Esophagus squamous epithelium (tissue), 5 donors: ENCODE results near the gene FUT9. TPM values are rescaled to one million over a fixed set of nuclear protein-coding genes. Genes with fewer than 3 reads are reported as not detected.

Source experiments
- DNase-seq: peaks from one replicate; lab custom pipeline; 2025; lab: John Stamatoyannopoulos, UW
- H3K27ac ChIP-seq, 4 donors: fragments of 200-600 bp; sonication (generic); one replicate each; pipeline ENCODE4 v1.5.1; 2016 to 2019; ENCODE audit warnings: mild to moderate bottlenecking in 1 of 4
- H3K27me3 ChIP-seq, 4 donors: fragments of 200-600 bp; sonication (generic); 1 replicate in 3 of 4; 2 replicates in 1 of 4; pipeline versions ENCODE4 v1.5.1 to v1.6.0; 2017 to 2021; ENCODE audit warnings: antibody characterized with exemption in 1 of 4
- H3K36me3 ChIP-seq, 3 donors: fragments of 200-600 bp; sonication (generic); one replicate each; pipeline ENCODE4 v1.5.1; 2016 to 2019
- H3K4me1 ChIP-seq, 3 donors: fragments of 200-600 bp; sonication (generic); one replicate each; pipeline ENCODE4 v1.5.1; 2017 to 2019
- H3K4me3 ChIP-seq, 4 donors: fragments of 200-600 bp; sonication (generic); 1 replicate in 3 of 4; 2 replicates in 1 of 4; pipeline ENCODE4 v1.5.1; 2016 to 2019; ENCODE audit warnings: mild to moderate bottlenecking in 2 of 4, moderate library complexity in 1 of 4
- H3K9me3 ChIP-seq, 3 donors: fragments of 200-600 bp; sonication (generic); one replicate each; pipeline ENCODE4 v1.5.1; 2016 to 2019
- CTCF ChIP-seq, 6 experiments: fragments of 450-650 bp in 4 of 6; fragments of 200-600 bp in 2 of 6; sonication (generic) in 2 of 6; IDR thresholded peaks; one replicate each; pipeline ENCODE4 v1.5.1; 2016 to 2019; ENCODE audit warnings: antibody characterized with exemption in 6 of 6, mild to moderate bottlenecking in 4 of 6, moderate library complexity in 4 of 6
- POLR2A ChIP-seq, 4 donors: fragments of 450-650 bp; IDR thresholded peaks; one replicate each; pipeline ENCODE4 v1.6.1; 2017; ENCODE audit warnings: antibody characterized with exemption in 4 of 4, mild to moderate bottlenecking in 4 of 4, moderate library complexity in 3 of 4
- WGBS, 2 donors: methylation state at CpG; one replicate each; pipeline ENCODE4 v1.1.5; 2018; 5-methylcytosine and 5-hydroxymethylcytosine counted together
- intact Hi-C: fragments of 100-400 bp; cut with DNase I; formaldehyde crosslinking; loops from one replicate; pipeline ENCODE4 v1.15.0; 2022
- total RNA-seq, 4 donors: library from RNA; depleted of rRNA; stranded (reverse); fragments of >200 nt; gene quantifications; one replicate each; pipeline ENCODE4 v1.1.0, GENCODE V29; 2016
- donor health status: DM: yes; HTN: yes; CAD: no.

Gene FUT9
- total RNA-seq, 4 donors from 2014 or later = not detected

- 6 to 10% methylated on average over 1 of the region's 1 CpG for WGBS, 2 donors
- no peak for DNase-seq
Observed at GRCh38 chr6:96194675-96195074, 178.9 kb downstream of the FUT9 start.

GRCh38 chr6:96195272-96195671 lies 179.5 kb downstream of the FUT9 start:
- Histone ChIP-seq H3K27ac (no peak overlapping the region), H3K36me3 (no peaks in the 10 kb centered on the region), H3K27me3 (no peaks in the 10 kb centered on the region), H3K9me3 (no peaks in the 10 kb centered on the region), H3K4me1 (no peaks in the 10 kb centered on the region), H3K4me3 (no peak overlapping the region)
- no peak for DNase-seq
- intact Hi-C loops = no loop called here
- TF ChIP-seq CTCF (IDR thresholded peaks at IDR 0.05) (no peak), POLR2A (IDR thresholded peaks at IDR 0.05) (no peak)
- 72 to 80% methylated on average over 3 of the region's 3 CpGs for WGBS, 2 donors

More at GRCh38 chr6:96194675-96195074, 178.9 kb downstream of the FUT9 start:
- no peak for TF ChIP-seq POLR2A (IDR thresholded peaks at IDR 0.05)
- no peak for TF ChIP-seq CTCF (IDR thresholded peaks at IDR 0.05)
- H3K4me3 ChIP-seq = no peak overlapping the region
- no peaks in the 10 kb centered on the region for H3K36me3 ChIP-seq
- intact Hi-C loops = no loop called here
- H3K4me1 ChIP-seq = no peaks in the 10 kb centered on the region
- H3K9me3 ChIP-seq = no peaks in the 10 kb centered on the region
- no peak overlapping the region for H3K27ac ChIP-seq
- H3K27me3 ChIP-seq = no peaks in the 10 kb centered on the region

GRCh38 chr6:96196633-96197032 lies 180.9 kb downstream of the FUT9 start:
- 38 to 40% methylated on average over 3 of the region's 3 CpGs for WGBS, 2 donors
- Histone ChIP-seq H3K4me3 (no peak overlapping the region), H3K4me1 (no peaks in the 10 kb centered on the region), H3K27ac (no peak overlapping the region), H3K27me3 (no peaks in the 10 kb centered on the region), H3K9me3 (no peaks in the 10 kb centered on the region), H3K36me3 (no peaks in the 10 kb centered on the region)
- TF ChIP-seq CTCF (IDR thresholded peaks at IDR 0.05) (no peak), POLR2A (IDR thresholded peaks at IDR 0.05) (no peak)
- DNase-seq = no peak
- intact Hi-C loops = no loop called here

GRCh38 chr6:96197241-96197640 lies 181.5 kb downstream of the FUT9 start:
- Histone ChIP-seq H3K36me3 (no peaks in the 10 kb centered on the region), H3K4me3 (no peak overlapping the region), H3K27ac (no peak overlapping the region), H3K4me1 (no peaks in the 10 kb centered on the region), H3K9me3 (no peaks in the 10 kb centered on the region), H3K27me3 (no peaks in the 10 kb centered on the region)
- intact Hi-C loops = no loop called here
- TF ChIP-seq CTCF (IDR thresholded peaks at IDR 0.05) (no peak), POLR2A (IDR thresholded peaks at IDR 0.05) (no peak)
- no peak for DNase-seq

- Histone ChIP-seq H3K36me3 (no peaks in the 10 kb centered on the region), H3K27ac (no peak overlapping the region), H3K4me1 (no peaks in the 10 kb centered on the region), H3K4me3 (no peak overlapping the region), H3K9me3 (no peaks in the 10 kb centered on the region), H3K27me3 (no peaks in the 10 kb centered on the region)
- WGBS, 2 donors = 61 to 68% methylated on average over 6 of the region's 6 CpGs
- DNase-seq = no peak
- intact Hi-C loops = no loop called here
- TF ChIP-seq CTCF (IDR thresholded peaks at IDR 0.05) (no peak), POLR2A (IDR thresholded peaks at IDR 0.05) (no peak)
Observed at GRCh38 chr6:96202571-96202970, 186.8 kb downstream of the FUT9 start.
